ENCODE measurements around the gene BIN2. TPM values are rescaled to one million over a fixed set of nuclear protein-coding genes. Genes with fewer than 3 reads are reported as not detected.
"Not testable (repeated sequence)": the region's sequence is repeated elsewhere in the genome, so short reads cannot be mapped to it uniquely, and the experiment has no call there.

Gene BIN2
- total and polyA plus RNA-seq, 2 donors: 2.3 to 3.4 TPM

GRCh38 chr12:51318846-51319599 is 5.0 kb downstream of the BIN2 start:
- 58% methylated on average over 3 of the region's 3 CpGs for WGBS
- Histone ChIP-seq H3K36me3 (ENCODE audit: insufficient read depth) (peaks cover 2% of the 10 kb centered on the region), H3K4me1 (ENCODE audit: insufficient read depth) (no peaks in the 10 kb centered on the region), H3K27ac (ENCODE audit: low read depth) (no peak overlapping the region), H3K4me3 (ENCODE audit: low read depth, low read length) (no peak overlapping the region)
- DNase-seq (ENCODE audit: extremely low spot score): no peak

GRCh38 chr12:51318057-51318806 is 5.7 kb downstream of the BIN2 start:
- not testable (repeated sequence) for H3K4me3 ChIP-seq (ENCODE audit: low read depth, low read length); H3K36me3 ChIP-seq (ENCODE audit: insufficient read depth); DNase-seq (ENCODE audit: extremely low spot score); H3K27ac ChIP-seq (ENCODE audit: low read depth); H3K4me1 ChIP-seq (ENCODE audit: insufficient read depth)
- WGBS: 86% methylated on average over 8 of the region's 8 CpGs

- no peaks in the 10 kb centered on the region for H3K36me3 ChIP-seq (ENCODE audit: insufficient read depth)
- H3K4me1 ChIP-seq (ENCODE audit: insufficient read depth): peaks cover 1% of the 10 kb centered on the region
- no peak for DNase-seq (ENCODE audit: extremely low spot score)
- no peak overlapping the region for H3K27ac ChIP-seq (ENCODE audit: low read depth)
- WGBS: 98% methylated on average over 1 of the region's 1 CpG
- no peak overlapping the region for H3K4me3 ChIP-seq (ENCODE audit: low read depth, low read length)
Measured at GRCh38 chr12:51311389-51311788, 12.6 kb downstream of the BIN2 start.

- H3K27ac ChIP-seq (ENCODE audit: low read depth): no peak overlapping the region
- H3K36me3 ChIP-seq (ENCODE audit: insufficient read depth): no peaks in the 10 kb centered on the region
- no peak overlapping the region for H3K4me3 ChIP-seq (ENCODE audit: low read depth, low read length)
- peaks cover 1% of the 10 kb centered on the region for H3K4me1 ChIP-seq (ENCODE audit: insufficient read depth)
- no peak for DNase-seq (ENCODE audit: extremely low spot score)
- 68% methylated on average over 6 of the region's 6 CpGs for WGBS
Measured at GRCh38 chr12:51307655-51308593, 16.1 kb downstream of the BIN2 start.

GRCh38 chr12:51306507-51306906 is 17.5 kb downstream of the BIN2 start:
- Histone ChIP-seq H3K4me1 (ENCODE audit: insufficient read depth) (peaks cover 1% of the 10 kb centered on the region), H3K4me3 (ENCODE audit: low read depth, low read length) (no peak overlapping the region), H3K36me3 (ENCODE audit: insufficient read depth) (no peaks in the 10 kb centered on the region), H3K27ac (ENCODE audit: low read depth) (no peak overlapping the region)
- WGBS: 86% methylated on average over 5 of the region's 5 CpGs
- DNase-seq (ENCODE audit: extremely low spot score): no peak

GRCh38 chr12:51300768-51301167 is 23.2 kb downstream of the BIN2 start:
- not testable (repeated sequence) for DNase-seq (ENCODE audit: extremely low spot score); H3K27ac ChIP-seq (ENCODE audit: low read depth); H3K4me3 ChIP-seq (ENCODE audit: low read depth, low read length); H3K4me1 ChIP-seq (ENCODE audit: insufficient read depth); H3K36me3 ChIP-seq (ENCODE audit: insufficient read depth)
- WGBS: 83% methylated on average over 10 of the region's 10 CpGs

- 72% methylated on average over 5 of the region's 5 CpGs for WGBS
- H3K36me3 ChIP-seq (ENCODE audit: insufficient read depth): no peaks in the 10 kb centered on the region
- no peak overlapping the region for H3K4me3 ChIP-seq (ENCODE audit: low read depth, low read length)
- no peaks in the 10 kb centered on the region for H3K4me1 ChIP-seq (ENCODE audit: insufficient read depth)
- no peak overlapping the region for H3K27ac ChIP-seq (ENCODE audit: low read depth)
- DNase-seq (ENCODE audit: extremely low spot score): no peak
Measured at GRCh38 chr12:51295651-51296050, 28.3 kb downstream of the BIN2 start.

- not testable (repeated sequence) for H3K4me3 ChIP-seq (ENCODE audit: low read depth, low read length); H3K36me3 ChIP-seq (ENCODE audit: insufficient read depth); H3K4me1 ChIP-seq (ENCODE audit: insufficient read depth); DNase-seq (ENCODE audit: extremely low spot score); H3K27ac ChIP-seq (ENCODE audit: low read depth)
- whole genome bisulfite sequencing: 83% methylated on average over 10 of the region's 10 CpGs
Measured at GRCh38 chr12:51294097-51294496, 29.9 kb downstream of the BIN2 start.

GRCh38 chr12:51293696-51294095 is 30.3 kb downstream of the BIN2 start:
- H3K4me3 ChIP-seq (ENCODE audit: low read depth, low read length): no peak overlapping the region
- no peak overlapping the region for H3K27ac ChIP-seq (ENCODE audit: low read depth)
- no peak for DNase-seq (ENCODE audit: extremely low spot score)
- no peaks in the 10 kb centered on the region for H3K36me3 ChIP-seq (ENCODE audit: insufficient read depth)
- H3K4me1 ChIP-seq (ENCODE audit: insufficient read depth): no peaks in the 10 kb centered on the region

GRCh38 chr12:51291603-51292513 is 32.1 kb downstream of the BIN2 start:
- WGBS: 83% methylated on average over 9 of the region's 9 CpGs

GRCh38 chr12:51285843-51286242 is 38.1 kb downstream of the BIN2 start:
- DNase-seq (ENCODE audit: extremely low spot score): no peak
- 84% methylated on average over 1 of the region's 1 CpG for WGBS
- Histone ChIP-seq H3K4me3 (ENCODE audit: low read depth, low read length) (no peak overlapping the region), H3K36me3 (ENCODE audit: insufficient read depth) (no peaks in the 10 kb centered on the region), H3K27ac (ENCODE audit: low read depth) (no peak overlapping the region), H3K4me1 (ENCODE audit: insufficient read depth) (no peaks in the 10 kb centered on the region)

More at GRCh38 chr12:51291603-51292513, 32.1 kb downstream of the BIN2 start:
- not testable (repeated sequence) for H3K36me3 ChIP-seq (ENCODE audit: insufficient read depth); DNase-seq (ENCODE audit: extremely low spot score); H3K4me3 ChIP-seq (ENCODE audit: low read depth, low read length); H3K4me1 ChIP-seq (ENCODE audit: insufficient read depth); H3K27ac ChIP-seq (ENCODE audit: low read depth)

GRCh38 chr12:51281202-51281924 is 42.6 kb downstream of the BIN2 start:
- WGBS: 81% methylated on average over 4 of the region's 4 CpGs
- DNase-seq (ENCODE audit: extremely low spot score): no peak

More at GRCh38 chr12:51281202-51281924, 42.6 kb downstream of the BIN2 start:
- Histone ChIP-seq H3K4me1 (ENCODE audit: insufficient read depth) (no peaks in the 10 kb centered on the region), H3K4me3 (ENCODE audit: low read depth, low read length) (no peak overlapping the region), H3K36me3 (ENCODE audit: insufficient read depth) (no peaks in the 10 kb centered on the region), H3K27ac (ENCODE audit: low read depth) (no peak overlapping the region)

All from urinary bladder (tissue), 4 donors.